Activated T-cell treated with anti-CD3 and anti-CD28 coated beads for 48 hours (primary cell): ENCODE data around the gene CUTA.
A peak's percentile ranks its signal among the peaks of the same experiment; 100 is the strongest.

ENCODE experiments used
- DNase-seq: peaks from one replicate; pipeline ENCODE4 v3.0.0-alpha.2; 2020; ENCODE audit warnings: low read depth

The CUTA gene, protein sequence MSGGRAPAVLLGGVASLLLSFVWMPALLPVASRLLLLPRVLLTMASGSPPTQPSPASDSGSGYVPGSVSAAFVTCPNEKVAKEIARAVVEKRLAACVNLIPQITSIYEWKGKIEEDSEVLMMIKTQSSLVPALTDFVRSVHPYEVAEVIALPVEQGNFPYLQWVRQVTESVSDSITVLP

DNA sequence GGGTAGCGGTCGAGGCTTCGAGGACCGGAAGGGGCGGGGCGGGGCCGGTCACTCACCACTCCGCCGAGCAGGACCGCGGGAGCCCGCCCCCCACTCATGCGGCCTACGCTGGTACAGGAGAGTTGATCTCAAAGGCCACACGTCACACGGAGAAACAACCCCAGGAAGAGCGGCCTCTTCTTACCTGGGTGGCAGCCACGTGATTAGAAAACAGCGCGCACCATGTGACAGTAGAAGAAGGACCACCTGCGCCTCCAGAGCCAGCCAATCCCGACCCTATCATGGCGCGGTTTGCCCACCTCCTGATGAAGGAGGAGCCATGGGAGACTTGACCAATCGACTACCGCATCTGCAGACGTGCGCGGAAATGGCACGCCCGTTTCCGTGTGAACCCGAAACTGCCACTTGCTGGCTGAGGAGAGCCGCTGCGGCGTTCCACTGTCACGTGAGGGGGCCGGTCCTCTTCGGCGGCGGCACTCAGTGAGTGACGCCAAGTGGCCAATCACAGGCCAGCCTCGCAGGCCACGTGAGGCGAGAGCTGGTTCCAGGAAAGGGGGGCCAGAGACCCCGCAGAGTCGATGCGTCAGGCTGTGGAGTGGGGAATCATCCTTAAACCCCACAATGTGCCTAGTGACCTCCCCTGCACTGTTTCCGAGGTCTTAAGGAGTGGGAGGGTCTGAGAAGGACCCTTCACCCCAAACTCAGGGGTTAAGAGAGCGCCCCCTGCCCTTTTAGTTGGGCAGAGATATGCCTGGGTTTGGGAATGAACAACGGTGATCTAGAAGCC lies at the start of gene CUTA:
TSS of gene CUTA (minus strand) at position 205 of the 787 bp plus-strand sequence. CDS start at position 98, 107 bp downstream.
- peak; percentile 97 for DNase-seq

DNA sequence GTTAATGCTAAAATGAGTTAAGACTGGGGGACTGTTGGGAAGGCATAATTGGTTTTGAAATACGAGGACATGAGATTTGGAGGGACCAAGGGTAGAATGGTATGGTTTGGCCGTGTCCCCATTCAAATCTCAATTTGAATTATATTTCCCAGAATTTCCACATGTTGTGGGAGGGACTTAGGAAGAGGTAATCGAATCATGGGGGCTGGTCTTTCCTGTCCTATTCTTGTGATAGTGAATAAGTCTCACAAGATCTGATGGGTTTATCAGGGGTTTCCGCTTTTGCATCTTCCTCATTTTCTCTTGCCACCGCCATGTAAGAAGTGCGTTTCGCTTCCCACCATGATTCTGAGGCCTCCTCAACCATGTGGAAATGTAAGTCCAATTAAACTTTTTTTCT lies 49.2 kb upstream of the CUTA start:
- DNase-seq, result no peak

DNA sequence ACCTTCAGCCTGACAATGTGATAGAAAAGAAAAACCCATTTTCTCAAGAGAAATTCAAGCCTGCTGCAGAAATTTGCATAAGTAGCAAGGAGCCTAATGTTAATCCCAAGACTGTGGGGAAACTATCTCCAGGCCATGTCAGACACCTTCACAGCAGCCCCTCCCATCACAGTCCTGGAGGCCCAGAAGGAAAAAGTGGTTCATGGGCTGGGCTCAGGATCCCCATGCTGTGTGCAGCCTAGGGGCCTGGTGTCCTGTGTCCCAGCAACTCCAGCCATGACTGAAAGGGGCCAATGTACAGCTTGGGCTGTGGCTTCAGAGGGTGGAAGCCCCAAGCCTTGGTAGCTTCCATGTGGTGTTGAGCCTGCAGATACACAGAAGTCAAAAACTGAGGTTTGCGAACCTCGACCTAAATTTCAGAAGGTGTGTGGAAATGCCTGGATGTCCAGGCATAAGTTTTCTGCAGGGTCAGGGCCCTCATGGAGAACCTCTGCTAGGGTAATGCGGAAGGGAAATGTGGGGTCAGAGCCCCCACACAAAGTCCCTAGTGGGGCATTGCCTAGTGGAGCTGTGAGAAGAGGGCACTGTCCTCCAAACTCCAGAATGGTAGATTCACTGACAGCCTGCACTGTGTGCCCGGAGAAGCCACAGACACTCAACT lies 48.3 kb upstream of the CUTA start:
- DNase-seq, result no peak

DNA sequence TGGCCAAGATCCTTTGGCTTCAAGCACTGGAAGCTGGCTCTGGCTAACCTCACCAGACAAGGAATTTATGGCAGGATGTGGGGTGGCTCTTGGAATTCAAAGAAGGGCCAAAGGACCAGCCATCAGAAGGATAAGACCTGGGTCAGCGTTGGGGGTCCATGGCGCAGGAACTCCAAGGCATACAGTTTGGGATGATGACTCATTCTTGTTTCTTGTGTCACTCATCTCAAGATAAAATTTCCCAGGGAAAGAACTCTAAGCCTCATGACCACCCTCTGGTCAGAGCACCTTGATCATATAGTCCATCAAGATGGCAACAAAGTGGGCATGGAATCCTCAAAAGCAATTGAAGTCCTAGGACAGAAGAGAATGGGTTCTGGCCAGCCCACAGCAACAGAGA lies 41.3 kb upstream of the CUTA start:
- no peak for DNase-seq

DNA sequence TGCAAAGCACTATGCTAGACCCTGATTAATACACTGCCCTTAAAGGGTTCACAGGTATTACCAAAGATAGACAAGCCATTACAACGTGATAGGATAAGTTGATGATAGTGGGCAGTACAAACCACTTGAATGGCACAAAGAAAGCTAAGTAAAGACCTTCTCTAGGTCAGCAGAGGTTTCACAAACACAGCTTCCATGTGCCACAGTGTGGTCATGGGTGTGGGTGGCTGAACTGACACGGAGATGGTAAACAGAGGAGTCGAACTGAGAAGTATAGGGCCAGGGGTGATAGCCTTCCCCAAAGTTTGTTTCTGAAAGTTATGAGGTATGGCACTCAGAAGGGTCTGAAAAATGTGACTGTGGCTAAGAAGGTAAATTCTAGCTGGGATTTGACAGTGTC lies 40.8 kb upstream of the CUTA start:
- DNase-seq, result no peak

DNA sequence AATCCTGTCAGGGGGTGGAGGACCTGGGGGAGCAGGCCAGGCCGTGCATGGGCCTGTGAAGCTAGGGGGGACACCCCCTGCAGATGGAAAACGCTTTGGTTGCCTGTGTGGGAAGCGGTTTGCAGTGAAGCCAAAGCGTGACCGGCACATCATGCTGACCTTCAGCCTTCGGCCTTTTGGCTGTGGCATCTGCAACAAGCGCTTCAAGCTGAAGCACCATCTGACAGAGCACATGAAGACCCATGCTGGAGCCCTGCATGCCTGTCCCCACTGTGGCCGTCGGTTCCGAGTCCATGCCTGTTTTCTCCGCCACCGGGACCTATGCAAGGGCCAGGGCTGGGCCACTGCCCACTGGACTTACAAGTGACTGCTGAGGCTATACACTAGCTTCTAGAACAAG lies 38.2 kb upstream of the CUTA start:
- no peak for DNase-seq

DNA sequence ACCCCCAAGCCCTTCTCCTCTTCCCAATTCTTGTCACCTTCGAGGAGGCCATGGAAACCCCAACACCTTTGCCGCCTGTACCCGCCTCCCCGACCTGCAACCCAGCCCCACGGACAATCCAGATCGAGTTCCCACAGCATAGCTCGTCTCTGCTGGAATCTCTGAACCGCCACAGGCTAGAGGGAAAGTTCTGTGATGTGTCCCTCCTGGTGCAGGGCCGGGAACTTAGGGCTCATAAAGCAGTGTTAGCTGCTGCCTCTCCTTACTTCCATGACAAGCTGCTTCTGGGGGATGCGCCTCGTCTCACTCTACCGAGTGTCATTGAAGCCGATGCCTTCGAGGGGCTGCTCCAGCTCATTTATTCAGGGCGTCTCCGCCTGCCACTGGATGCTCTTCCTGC lies 37.1 kb upstream of the CUTA start:
- DNase-seq, result no peak

DNA sequence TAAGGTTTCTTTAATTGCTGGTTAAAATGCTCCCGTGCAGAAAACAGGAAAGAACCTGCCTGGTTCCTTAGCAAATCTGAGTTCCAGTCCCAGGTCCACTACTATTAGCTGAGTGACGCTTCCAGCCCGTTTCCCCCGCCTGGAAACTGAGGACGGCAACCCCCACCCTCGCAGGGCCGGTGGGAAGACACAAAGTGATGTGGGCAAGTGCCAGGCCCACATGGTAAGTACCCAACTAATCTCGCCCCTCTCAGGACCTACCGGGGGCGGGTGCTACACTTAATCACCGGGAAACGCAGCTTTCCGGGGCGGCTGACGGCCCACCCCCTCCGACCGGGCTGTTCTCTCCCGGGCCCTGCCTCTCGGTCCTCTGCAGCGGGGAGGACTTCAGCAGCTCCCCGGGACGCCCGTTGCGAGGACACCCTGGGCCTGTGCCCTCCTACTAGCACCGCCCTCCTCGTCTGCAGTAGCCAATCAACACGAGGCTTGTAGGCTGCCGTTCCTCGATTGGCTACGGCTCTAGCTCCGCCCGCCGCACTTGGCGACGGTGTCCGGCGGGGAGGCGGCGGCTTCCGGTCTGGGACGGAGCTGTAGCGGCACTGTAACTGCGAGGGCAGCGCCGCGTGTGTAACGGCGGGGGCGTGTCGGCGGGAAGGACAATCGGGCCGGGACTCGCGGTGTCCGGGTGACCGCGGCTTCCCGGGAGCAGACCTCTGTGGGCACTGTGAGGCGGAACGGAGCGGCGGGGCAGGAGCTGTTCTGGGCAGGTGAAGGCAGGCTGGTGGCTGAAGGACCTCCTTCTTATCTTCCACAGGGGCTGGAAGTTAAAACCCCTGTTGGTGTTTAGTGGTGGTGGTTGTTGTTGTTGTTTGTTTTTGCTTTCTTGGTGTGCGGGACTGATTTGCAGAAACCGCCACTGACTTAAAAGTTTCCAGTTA lies 36.4 kb upstream of the CUTA start, which contains the start of gene ZBTB9:
TSS of gene ZBTB9 (plus strand) at position 568 of the 938 bp plus-strand sequence. CDS start 525 bp downstream, outside the sequence.
- DNase-seq, result peak; percentile 91

DNA sequence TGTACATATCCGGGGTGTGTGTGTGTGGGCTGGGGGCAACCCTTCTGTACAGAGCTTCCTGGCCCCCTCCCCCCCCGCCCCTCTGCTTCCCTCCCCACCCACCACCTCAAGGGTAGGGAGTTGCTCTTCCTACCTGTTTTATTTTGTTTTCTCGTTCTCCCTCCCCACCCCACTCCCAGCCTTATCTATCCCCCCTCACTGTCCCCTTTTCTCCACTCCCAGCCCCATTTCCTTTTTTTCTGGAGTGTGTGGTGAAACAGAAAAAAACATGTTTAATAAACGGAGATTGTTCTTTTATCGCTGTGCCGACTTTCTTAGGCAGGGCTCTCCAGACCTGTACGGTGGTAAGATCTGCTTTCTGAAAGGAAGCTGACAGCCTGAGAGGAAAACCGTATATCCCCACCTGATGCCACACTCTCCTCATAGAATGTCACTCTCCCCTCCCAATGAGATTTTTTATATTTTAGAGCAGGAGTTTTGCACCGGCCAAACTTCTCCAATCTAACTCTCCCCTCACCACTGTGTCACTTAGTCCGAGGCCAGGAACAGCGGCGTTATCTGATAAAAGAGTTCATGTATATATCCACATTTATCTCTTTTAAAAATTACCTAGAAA lies 35.6 kb upstream of the CUTA start:
- DNase-seq, result no peak

DNA sequence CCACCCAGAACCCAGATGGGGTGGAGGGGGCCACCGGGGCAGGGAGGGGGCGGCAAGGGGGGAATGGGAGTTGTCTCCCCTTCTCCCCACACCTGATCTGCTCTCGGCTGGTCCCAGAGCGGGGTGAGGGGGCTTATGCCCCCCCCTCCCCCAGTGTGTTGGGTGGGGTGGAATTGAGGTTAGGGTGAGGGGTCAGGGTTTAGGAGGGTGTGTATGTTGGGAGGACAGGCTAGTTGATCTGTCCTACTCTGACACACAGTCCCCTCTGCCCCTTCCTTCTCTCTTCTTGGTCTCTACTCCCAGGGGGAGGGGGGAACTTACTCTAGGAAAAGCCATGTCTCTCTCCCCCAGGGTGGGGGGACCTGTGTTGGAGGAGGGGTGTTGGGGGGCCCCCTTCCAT lies 34.6 kb upstream of the CUTA start:
- no peak for DNase-seq

DNA sequence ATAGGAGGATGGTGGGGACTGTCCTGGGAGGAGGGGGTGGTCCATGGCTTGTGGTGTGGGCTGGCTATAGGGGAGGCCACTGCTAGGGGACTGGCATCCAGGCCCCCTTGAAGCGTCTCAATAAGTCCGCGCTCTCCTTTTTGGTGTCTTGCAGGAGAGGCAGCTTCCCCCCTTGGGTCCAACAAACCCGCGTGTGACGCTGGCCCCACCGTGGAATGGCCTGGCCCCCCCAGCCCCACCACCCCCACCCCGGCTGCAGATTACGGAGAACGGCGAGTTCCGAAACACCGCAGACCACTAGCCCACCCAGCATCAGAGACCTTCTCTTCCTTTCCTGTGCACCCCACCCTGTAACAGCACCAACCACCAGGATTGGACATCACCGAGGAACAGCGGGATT lies 33.7 kb upstream of the CUTA start:
- DNase-seq, result no peak

DNA sequence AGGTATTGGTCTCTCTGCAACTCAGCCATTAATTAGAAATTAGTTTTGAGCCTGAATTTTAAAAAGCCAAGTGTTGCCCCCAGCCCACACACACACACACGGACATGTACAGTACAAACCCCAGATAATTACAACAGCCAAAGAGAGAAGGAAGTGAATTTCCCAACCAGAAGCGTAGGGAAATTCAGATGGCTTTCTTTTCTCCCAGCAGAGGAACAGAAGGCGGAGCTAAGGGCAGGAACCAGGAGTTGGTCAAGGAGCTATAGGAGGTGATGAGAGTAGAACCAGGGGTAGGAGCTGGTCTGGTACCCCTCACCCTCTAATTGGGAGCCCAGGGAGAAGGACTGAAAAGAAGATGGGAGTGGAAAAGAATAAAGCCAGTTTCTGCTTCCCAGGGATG lies 32.5 kb upstream of the CUTA start:
- DNase-seq, result no peak

DNA sequence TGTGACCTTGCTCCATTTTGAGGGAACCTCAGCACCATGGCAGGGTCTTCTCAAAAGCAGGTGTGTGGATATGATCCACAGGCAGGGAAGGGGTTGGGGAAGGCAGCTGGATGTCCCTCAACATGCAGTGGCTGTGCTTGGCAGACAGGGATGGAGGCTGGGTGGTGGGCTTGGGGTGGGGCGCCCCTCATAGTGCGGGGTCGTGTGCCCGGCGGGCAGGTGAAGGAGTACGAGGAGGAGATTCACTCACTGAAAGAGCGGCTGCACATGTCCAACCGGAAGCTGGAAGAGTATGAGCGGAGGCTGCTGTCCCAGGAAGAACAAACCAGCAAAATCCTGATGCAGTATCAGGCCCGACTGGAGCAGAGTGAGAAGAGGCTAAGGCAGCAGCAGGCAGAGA lies 28.4 kb upstream of the CUTA start:
- DNase-seq, result no peak

DNA sequence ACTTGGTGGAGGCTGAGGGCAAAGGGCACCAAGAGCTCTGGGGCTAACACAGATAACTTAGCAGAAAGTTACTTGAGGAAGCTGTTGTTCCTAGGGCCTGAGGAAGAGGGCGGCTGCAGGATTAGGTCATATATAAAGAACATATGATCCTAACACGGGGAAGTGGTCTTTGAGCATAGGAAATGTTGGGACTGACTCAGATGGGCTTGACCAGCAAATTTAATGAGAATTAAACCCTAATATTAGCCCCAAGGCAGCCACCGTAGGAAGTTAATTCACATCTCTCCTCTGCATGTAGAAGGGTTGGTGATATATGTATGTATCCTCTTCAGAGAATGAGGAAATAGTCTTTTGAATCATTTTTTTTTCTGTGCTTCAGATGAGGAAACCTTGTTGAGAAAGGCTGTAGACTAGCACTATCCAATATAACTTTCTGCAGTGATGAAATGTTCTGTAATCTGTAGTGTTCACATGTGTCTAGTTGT lies 27.3 kb upstream of the CUTA start:
- DNase-seq, result no peak

DNA sequence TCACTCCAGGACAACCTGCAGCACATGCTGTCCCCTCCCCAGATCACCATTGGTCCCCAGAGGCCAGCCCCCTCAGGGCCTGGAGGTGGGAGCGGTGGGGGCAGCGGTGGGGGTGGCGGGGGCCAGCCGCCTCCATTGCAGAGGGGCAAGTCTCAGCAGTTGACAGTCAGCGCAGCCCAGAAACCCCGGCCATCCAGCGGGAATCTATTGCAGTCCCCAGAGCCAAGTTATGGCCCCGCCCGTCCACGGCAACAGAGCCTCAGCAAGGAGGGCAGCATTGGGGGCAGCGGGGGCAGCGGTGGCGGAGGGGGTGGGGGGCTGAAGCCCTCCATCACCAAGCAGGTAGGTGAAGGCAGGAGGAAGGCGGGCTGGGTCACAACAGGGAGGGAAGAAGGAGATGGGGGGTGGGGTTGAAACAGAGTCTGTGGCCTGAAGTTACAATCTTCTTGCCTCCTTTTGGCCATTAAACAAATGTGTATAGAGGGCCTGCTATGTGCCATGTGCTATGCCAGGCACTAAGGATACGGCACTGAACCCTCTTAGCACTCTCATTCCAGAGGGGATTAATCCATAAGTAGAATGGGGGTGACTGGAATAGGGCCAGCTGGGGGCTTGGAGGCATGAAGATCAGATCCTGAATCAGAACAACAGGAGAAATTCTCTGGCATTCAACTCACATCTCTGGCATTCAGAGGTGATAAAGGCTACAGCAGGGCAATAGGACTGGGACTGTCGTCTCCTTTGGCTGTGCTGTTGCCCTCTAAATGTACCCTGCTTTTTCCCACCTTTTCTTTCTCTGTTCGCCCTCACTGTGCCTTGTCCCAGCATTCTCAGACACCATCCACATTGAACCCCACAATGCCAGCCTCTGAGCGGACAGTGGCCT lies 26.0 kb upstream of the CUTA start:
- no peak for DNase-seq

DNA sequence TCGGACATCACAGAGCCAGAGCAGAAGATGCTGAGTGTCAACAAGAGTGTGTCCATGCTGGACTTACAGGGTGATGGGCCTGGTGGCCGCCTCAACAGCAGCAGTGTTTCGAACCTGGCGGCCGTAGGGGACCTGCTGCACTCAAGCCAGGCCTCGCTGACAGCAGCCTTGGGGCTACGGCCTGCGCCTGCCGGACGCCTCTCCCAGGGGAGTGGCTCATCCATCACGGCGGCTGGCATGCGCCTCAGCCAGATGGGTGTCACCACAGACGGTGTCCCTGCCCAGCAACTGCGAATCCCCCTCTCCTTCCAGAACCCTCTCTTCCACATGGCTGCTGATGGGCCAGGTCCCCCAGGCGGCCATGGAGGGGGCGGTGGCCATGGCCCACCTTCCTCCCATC lies 25.1 kb upstream of the CUTA start:
- no peak for DNase-seq

DNA sequence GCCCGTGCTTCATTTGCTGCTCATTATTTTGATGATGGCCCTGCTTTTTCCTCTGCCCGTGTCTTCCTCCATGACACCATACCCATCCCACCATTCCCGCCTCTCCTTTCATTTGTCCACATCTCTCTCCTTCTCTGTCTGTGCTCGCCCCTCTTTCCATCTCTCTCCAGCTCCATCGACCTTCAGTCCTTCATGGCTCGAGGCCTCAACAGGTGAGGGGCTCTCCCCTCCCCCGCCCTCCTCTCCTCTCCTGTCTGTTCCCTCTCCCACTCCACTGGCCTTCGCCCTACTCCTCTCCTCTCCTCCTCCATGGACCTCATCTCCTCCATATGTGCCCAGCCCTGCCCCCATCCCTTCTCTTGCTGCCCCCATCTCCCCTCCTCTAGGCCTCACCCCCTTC lies 24.4 kb upstream of the CUTA start:
- no peak for DNase-seq

DNA sequence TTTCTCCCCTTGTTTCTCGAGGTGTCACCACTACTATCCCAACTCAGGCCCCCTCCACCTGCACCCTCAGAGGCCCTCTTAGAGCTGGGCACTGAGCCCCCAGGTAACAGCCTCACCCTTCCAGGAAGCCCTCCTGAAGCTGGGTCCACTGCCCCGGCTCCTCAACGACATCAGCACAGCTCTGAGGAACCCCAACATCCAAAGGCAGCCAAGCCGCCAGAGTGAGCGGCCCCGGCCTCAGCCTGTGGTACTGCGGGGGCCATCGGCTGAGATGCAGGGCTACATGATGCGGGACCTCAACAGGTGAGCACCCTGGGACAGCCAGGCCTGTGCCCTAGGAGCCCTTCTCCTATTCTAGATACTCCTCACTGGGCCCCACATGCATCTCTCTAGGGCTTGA lies 23.6 kb upstream of the CUTA start:
- no peak for DNase-seq

DNA sequence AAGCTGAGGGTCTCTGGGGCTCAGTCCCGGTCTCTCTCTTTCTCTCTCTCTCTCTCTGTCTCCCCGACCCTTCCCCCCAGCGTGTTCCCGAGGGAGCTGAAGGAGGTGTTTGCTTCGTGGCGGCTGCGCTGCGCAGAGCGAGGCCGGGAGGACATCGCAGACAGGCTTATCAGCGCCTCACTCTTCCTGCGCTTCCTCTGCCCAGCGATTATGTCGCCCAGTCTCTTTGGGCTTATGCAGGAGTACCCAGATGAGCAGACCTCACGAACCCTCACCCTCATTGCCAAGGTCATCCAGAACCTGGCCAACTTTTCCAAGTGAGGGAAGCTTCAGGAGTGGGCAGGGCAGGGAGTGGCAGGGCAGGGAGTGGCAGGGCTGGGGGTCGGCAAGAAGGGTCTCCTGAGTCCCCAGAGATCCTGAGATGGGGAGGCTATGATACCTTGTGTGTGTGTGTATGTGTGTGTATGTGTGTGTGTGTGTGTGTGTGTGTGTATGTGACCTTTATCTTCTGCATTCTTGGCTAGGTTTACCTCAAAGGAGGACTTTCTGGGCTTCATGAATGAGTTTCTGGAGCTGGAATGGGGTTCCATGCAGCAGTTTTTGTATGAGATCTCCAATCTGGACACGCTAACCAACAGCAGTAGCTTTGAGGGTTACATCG lies 22.9 kb upstream of the CUTA start:
- DNase-seq, result no peak
